K562 (cell line): Measurements from ENCODE around the gene PCDHGB2. TPM values are rescaled to one million over a fixed set of nuclear protein-coding genes. Genes with fewer than 3 reads are reported as not detected.

Source experiments
- BMI1 ChIP-seq: fragments of 150-350 bp; IDR thresholded peaks from 2 replicates; pipeline ENCODE4 v1.6.1; 2014; ENCODE audit warnings: low read length
- CHD2 ChIP-seq: IDR thresholded peaks from 2 replicates; pipeline ENCODE4 v1.6.1; 2011; ENCODE audit warnings: low read depth, low read length
- FOSL1 ChIP-seq: fragments of 200-800 bp; sonication (Bioruptor generic); conservative IDR thresholded peaks from 2 replicates; pipeline ENCODE4 v1.6.1; 2016; ENCODE audit warnings: missing genetic modification characterization, missing compliant biosample characterization
- FOXK1 ChIP-seq: sonication (generic); formaldehyde crosslinking; IDR thresholded peaks from 2 replicates; pipeline ENCODE4 v1.8.0; 2022; ENCODE audit warnings: missing genetic modification reagents, mild to moderate bottlenecking, borderline replicate concordance
- GATAD2B ChIP-seq: fragments of 450-650 bp; IDR thresholded peaks from 2 replicates; pipeline ENCODE4 v1.6.1; 2017; ENCODE audit warnings: mild to moderate bottlenecking, borderline replicate concordance
- HEY1 ChIP-seq: fragments of 250-450 bp; sonication (Bioruptor Pico); IDR thresholded peaks from 2 replicates; pipeline ENCODE4 v1.5.0; 2020; ENCODE audit warnings: mild to moderate bottlenecking, moderate library complexity, borderline replicate concordance
- HMG20B ChIP-seq: fragments of 250-450 bp; sonication (Bioruptor Pico); IDR thresholded peaks from 2 replicates; pipeline ENCODE4 v1.5.0; 2021; ENCODE audit warnings: mild to moderate bottlenecking
- JUND ChIP-seq, 2 experiments: IDR thresholded peaks; 2 replicates in 1 of 2; 3 replicates in 1 of 2; pipeline ENCODE4 v1.6.1; 2011; ENCODE audit warnings: borderline replicate concordance in 2 of 2, low read depth in 2 of 2, low read length in 2 of 2, improper control_type of control experiment in 1 of 2, missing biosample characterization in 1 of 2, missing genetic modification characterization in 1 of 2, missing genetic modification reagents in 1 of 2
- MED1 ChIP-seq: sonication (generic); formaldehyde crosslinking; IDR thresholded peaks from 2 replicates; pipeline ENCODE4 v1.8.1; 2023; ENCODE audit warnings: missing genetic modification reagents, borderline replicate concordance
- NBN ChIP-seq: fragments of 450-650 bp; IDR thresholded peaks from 2 replicates; pipeline ENCODE4 v1.6.1; 2016; ENCODE audit warnings: low read depth, mild to moderate bottlenecking
- PHB ChIP-seq: fragments of 250-450 bp; sonication (Bioruptor Pico); IDR thresholded peaks from 2 replicates; pipeline ENCODE4 v1.5.0; 2021
- SMAD3 ChIP-seq: fragments of 450-650 bp; formaldehyde crosslinking; conservative IDR thresholded peaks from 2 replicates; pipeline ENCODE4 v1.4.0; 2020; ENCODE audit warnings: mild to moderate bottlenecking
- SRF ChIP-seq, 2 experiments: fragments of 250-450, 450-650 bp in 1 of 2; sonication (Bioruptor Pico) in 1 of 2; sonication (generic) in 1 of 2; formaldehyde crosslinking; IDR thresholded peaks; 2 replicates each; pipeline versions ENCODE4 v1.5.0 to v1.5.1; 2020 to 2022; ENCODE audit warnings: mild to moderate bottlenecking in 1 of 2, missing genetic modification reagents in 1 of 2
- TAF1 ChIP-seq: IDR thresholded peaks from 2 replicates; pipeline ENCODE4 v1.6.1; 2011; ENCODE audit warnings: mild to moderate bottlenecking, low read length, moderate library complexity; ENCODE audit not compliant: insufficient read depth, control insufficient read depth, severe bottlenecking; ENCODE audit errors: extremely low read depth
- TOE1 ChIP-seq, 2 experiments: fragments of 450-650 bp in 1 of 2; sonication (generic) in 1 of 2; formaldehyde crosslinking in 1 of 2; IDR thresholded peaks; 2 replicates each; pipeline versions ENCODE4 v1.7.1 to v1.8.0; 2016 to 2022; ENCODE audit warnings: borderline replicate concordance in 2 of 2, mild to moderate bottlenecking in 2 of 2, antibody characterized with exemption in 1 of 2, inconsistent platforms in 1 of 2, low read depth in 1 of 2, missing genetic modification reagents in 1 of 2, moderate library complexity in 1 of 2
- ZNF584 ChIP-seq: fragments of 200-800 bp; sonication (Bioruptor generic); IDR thresholded peaks from 2 replicates; pipeline ENCODE4 v1.6.1; 2016; ENCODE audit warnings: low read depth, mild to moderate bottlenecking, missing genetic modification characterization, missing compliant biosample characterization
- ZNF668 ChIP-seq: fragments of 250-450 bp; sonication (Bioruptor Pico); IDR thresholded peaks from 2 replicates; pipeline ENCODE4 v1.8.0; 2022; ENCODE audit warnings: mild to moderate bottlenecking, inconsistent platforms
- ZNF766 ChIP-seq: fragments of 200-800 bp; sonication (Bioruptor generic); conservative IDR thresholded peaks from 2 replicates; pipeline ENCODE4 v1.6.1; 2016; ENCODE audit warnings: missing genetic modification characterization, missing compliant biosample characterization
- ZNF778 ChIP-seq: fragments of 450-650 bp; formaldehyde crosslinking; IDR thresholded peaks from 2 replicates; pipeline ENCODE4 v1.4.0; 2020; ENCODE audit warnings: mild to moderate bottlenecking, moderate library complexity
- ZNF785 ChIP-seq: fragments of 250-450 bp; sonication (Bioruptor Pico); IDR thresholded peaks from 2 replicates; pipeline ENCODE4 v1.4.0; 2020; ENCODE audit warnings: mild to moderate bottlenecking
- ZSCAN29 ChIP-seq: fragments of 450-650 bp; IDR thresholded peaks from 2 replicates; pipeline ENCODE4 v1.6.1; 2017
- polyA plus RNA-seq, 8 experiments: library from polyadenylated mRNA; depleted of rRNA in 4 of 8; stranded (reverse) in 5 of 8; unstranded in 3 of 8; fragments of >200 nt; fragmentation: Nextera tagmentation in 2 of 8; fragmentation: Illumina TruSeq in 1 of 8; extraction: Ambion mirVana in 2 of 8; extraction: Trizol in 1 of 8; gene quantifications; 2 replicates each; pipeline versions ENCODE4 v1.2.1 to v1.2.3, GENCODE V29; 2011 to 2014; ENCODE audit warnings: inconsistent platforms in 1 of 8, missing spikeins in 1 of 8
- total RNA-seq, 7 experiments: library from RNA; depleted of rRNA in 6 of 7; stranded (reverse); fragments of >200 nt in 6 of 7; fragmentation: Illumina TruSeq in 2 of 7; extraction: Trizol in 2 of 7; gene quantifications; 2 replicates each; pipeline versions ENCODE4 v1.2.1 to v1.2.3, GENCODE V29; 2011 to 2021; ENCODE audit warnings: low replicate concordance in 1 of 7
- TF ChIP-seq, protein P1 (sequence below): fragments of 250-450 bp; sonication (Bioruptor Pico); IDR thresholded peaks from 2 replicates; pipeline ENCODE4 v1.4.0; 2020; ENCODE audit warnings: mild to moderate bottlenecking, moderate library complexity, borderline replicate concordance
- TF ChIP-seq, protein P2 (sequence below): fragments of 250-450 bp; sonication (Bioruptor Pico); IDR thresholded peaks from 2 replicates; pipeline ENCODE4 v1.8.0; 2022; ENCODE audit warnings: moderate library complexity, mild to moderate bottlenecking, inconsistent platforms

The PCDHGB2 gene
- total and polyA plus RNA-seq, 9 of the 15 experiments (the other 6 are each of a cell fraction or from before 2014, with no cell fraction given): 0.06 to 0.54 (median 0.29) TPM; not detected in 1

DNA sequence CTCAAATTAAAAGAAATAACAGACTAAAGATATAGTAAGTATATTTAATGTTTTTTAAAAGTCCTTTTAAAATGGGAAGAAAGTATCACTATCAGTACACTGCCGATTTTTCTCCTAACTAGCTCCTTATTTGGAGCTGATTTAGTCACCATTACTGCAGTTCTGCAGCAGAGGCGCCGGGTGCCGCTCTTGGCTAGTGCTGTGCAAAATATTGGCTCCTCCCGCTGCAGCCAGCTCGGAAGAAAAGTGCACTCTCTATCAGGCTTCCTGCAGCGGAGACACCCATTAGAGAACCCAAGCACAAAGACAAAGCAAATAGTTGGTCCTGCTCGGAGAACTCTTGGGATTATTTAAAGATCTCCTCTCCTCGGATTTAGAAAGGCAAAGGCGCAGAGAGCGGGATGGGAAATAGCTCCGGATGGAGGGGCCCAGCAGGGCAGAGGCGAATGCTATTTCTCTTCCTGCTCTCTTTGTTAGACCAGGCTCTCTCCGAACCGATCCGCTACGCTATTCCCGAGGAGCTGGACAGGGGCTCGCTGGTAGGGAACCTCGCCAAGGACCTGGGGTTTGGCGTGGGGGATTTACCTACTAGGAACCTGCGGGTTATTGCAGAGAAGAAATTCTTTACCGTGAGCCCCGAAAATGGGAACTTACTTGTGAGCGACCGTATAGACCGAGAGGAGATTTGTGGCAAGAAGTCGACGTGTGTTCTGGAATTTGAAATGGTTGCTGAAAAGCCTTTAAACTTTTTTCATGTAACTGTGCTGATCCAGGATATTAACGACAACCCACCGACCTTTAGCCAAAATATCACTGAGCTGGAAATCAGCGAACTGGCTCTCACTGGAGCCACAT, 10.4 kb downstream of the PCDHGB2 start, which contains the start of gene PCDHGB3 (continued):
- TF ChIP-seq ZNF766 (CRISPR knock-in tag) (no peak), ZNF785 (no peak), MED1 (CRISPR knock-in tag) (no peak), FOXK1 (CRISPR knock-in tag) (no peak), TOE1 (IDR thresholded peaks at IDR 0.05; ENCODE audit: borderline replicate concordance) (no peak), TOE1 (CRISPR knock-in tag; IDR thresholded peaks at IDR 0.05; ENCODE audit: borderline replicate concordance, low read depth) (no peak), SRF (CRISPR knock-in tag; IDR thresholded peaks at IDR 0.05) (peak in 1 of 2 experiments; percentile 72; a peak in 1 of 4 replicates), SMAD3 (CRISPR knock-in tag) (no peak), GATAD2B (no peak), ZNF778 (no peak), NBN (no peak), TAF1 (no peak), ZNF584 (CRISPR knock-in tag) (no peak), HMG20B (CRISPR knock-in tag) (no peak), ZNF668 (CRISPR knock-in tag) (no peak), ZSCAN29 (peak; percentile 69), HEY1 (CRISPR knock-in tag) (no peak), JUND (IDR thresholded peaks at IDR 0.05; ENCODE audit: borderline replicate concordance, low read depth, low read length) (no peak), JUND (tag; IDR thresholded peaks at IDR 0.05; ENCODE audit: borderline replicate concordance, low read depth, low read length) (no peak), PHB (CRISPR knock-in tag) (no peak), FOSL1 (no peak), BMI1 (no peak), CHD2 (no peak)
- TF ChIP-seq, protein P1, sequence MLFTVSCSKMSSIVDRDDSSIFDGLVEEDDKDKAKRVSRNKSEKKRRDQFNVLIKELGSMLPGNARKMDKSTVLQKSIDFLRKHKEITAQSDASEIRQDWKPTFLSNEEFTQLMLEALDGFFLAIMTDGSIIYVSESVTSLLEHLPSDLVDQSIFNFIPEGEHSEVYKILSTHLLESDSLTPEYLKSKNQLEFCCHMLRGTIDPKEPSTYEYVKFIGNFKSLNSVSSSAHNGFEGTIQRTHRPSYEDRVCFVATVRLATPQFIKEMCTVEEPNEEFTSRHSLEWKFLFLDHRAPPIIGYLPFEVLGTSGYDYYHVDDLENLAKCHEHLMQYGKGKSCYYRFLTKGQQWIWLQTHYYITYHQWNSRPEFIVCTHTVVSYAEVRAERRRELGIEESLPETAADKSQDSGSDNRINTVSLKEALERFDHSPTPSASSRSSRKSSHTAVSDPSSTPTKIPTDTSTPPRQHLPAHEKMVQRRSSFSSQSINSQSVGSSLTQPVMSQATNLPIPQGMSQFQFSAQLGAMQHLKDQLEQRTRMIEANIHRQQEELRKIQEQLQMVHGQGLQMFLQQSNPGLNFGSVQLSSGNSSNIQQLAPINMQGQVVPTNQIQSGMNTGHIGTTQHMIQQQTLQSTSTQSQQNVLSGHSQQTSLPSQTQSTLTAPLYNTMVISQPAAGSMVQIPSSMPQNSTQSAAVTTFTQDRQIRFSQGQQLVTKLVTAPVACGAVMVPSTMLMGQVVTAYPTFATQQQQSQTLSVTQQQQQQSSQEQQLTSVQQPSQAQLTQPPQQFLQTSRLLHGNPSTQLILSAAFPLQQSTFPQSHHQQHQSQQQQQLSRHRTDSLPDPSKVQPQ: no peak
- TF ChIP-seq, protein P2, sequence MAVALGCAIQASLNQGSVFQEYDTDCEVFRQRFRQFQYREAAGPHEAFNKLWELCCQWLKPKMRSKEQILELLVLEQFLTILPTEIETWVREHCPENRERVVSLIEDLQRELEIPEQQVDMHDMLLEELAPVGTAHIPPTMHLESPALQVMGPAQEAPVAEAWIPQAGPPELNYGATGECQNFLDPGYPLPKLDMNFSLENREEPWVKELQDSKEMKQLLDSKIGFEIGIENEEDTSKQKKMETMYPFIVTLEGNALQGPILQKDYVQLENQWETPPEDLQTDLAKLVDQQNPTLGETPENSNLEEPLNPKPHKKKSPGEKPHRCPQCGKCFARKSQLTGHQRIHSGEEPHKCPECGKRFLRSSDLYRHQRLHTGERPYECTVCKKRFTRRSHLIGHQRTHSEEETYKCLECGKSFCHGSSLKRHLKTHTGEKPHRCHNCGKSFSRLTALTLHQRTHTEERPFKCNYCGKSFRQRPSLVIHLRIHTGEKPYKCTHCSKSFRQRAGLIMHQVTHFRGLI (CRISPR knock-in tag): no peak
